Stimulated activated naive CD4-positive, alpha-beta T cell treated with Interleukin-2 at 50 U/mL for 16 hours (primary cell): ENCODE results near the gene C8A.

ENCODE experiments used
- DNase-seq: peaks from one replicate; lab custom pipeline; 2025; lab: John Stamatoyannopoulos, UW

The C8A gene

GRCh38 chr1:56927171-56927570, 72.6 kb downstream of the C8A start:
- no peak for DNase-seq

- DNase-seq = no peak
Observed at GRCh38 chr1:56927986-56928385, 73.4 kb downstream of the C8A start.

GRCh38 chr1:56929492-56929891, 74.9 kb downstream of the C8A start:
- DNase-seq = no peak

GRCh38 chr1:56931211-56931610, 76.6 kb downstream of the C8A start:
- no peak for DNase-seq

GRCh38 chr1:56931686-56932085, 77.1 kb downstream of the C8A start:
- DNase-seq = no peak

GRCh38 chr1:56933161-56933560, 78.6 kb downstream of the C8A start:
- DNase-seq = no peak

- DNase-seq = no peak
Observed at GRCh38 chr1:56933606-56934005, 79.0 kb downstream of the C8A start.

- DNase-seq = no peak
Observed at GRCh38 chr1:56934430-56935060, 79.9 kb downstream of the C8A start.

GRCh38 chr1:56938646-56939045, 84.0 kb downstream of the C8A start:
- DNase-seq = no peak

- DNase-seq = no peak
Observed at GRCh38 chr1:56939209-56939608, 84.6 kb downstream of the C8A start.

- no peak for DNase-seq
Observed at GRCh38 chr1:56940039-56940438, 85.4 kb downstream of the C8A start.

GRCh38 chr1:56948403-56949023, 93.9 kb downstream of the C8A start:
- DNase-seq = no peak

- no peak for DNase-seq
Observed at GRCh38 chr1:56952501-56952900, 97.9 kb downstream of the C8A start.

- DNase-seq = no peak
Observed at GRCh38 chr1:56953386-56953785, 98.8 kb downstream of the C8A start.

GRCh38 chr1:56954664-56955063, 100.1 kb downstream of the C8A start:
- DNase-seq = no peak

- DNase-seq = no peak
Observed at GRCh38 chr1:56957931-56958330, 103.3 kb downstream of the C8A start.

GRCh38 chr1:56958526-56958925, 103.9 kb downstream of the C8A start:
- DNase-seq = no peak

- no peak for DNase-seq
Observed at GRCh38 chr1:56961426-56961825, 106.8 kb downstream of the C8A start.

- DNase-seq = no peak
Observed at GRCh38 chr1:56963667-56964066, 109.1 kb downstream of the C8A start.

- DNase-seq = no peak
Observed at GRCh38 chr1:56964349-56965017, 109.9 kb downstream of the C8A start.

GRCh38 chr1:56965191-56965590, 110.6 kb downstream of the C8A start:
- DNase-seq = no peak

- DNase-seq = no peak
Observed at GRCh38 chr1:56965916-56966697, 111.5 kb downstream of the C8A start, which contains the start of gene C8B. Gene C8B (minus strand): TSS chr1:56966015. CDS start chr1:56965948, 67 bp downstream.

- DNase-seq = no peak
Observed at GRCh38 chr1:56966698-56966999, 112.1 kb downstream of the C8A start.
